HAP-1 (cell line): ENCODE data around the gene SYNGR3.

ENCODE experiments used
- DNase-seq, 2 experiments: peaks; one replicate each; pipeline ENCODE4 v3.0.0-alpha.2; 2016 to 2020; ENCODE audit warnings: low spot score in 2 of 2
- H3K27me3 ChIP-seq: fragments of 250-450 bp; sonication (Bioruptor Pico); 2 replicates; pipeline ENCODE4 v1.5.1; 2020; ENCODE audit warnings: low read depth, mild to moderate bottlenecking, moderate library complexity
- H3K36me3 ChIP-seq: fragments of 250-450 bp; sonication (Bioruptor Pico); replicated peaks from 2 replicates; pipeline ENCODE4 v1.5.1; 2020; ENCODE audit warnings: mild to moderate bottlenecking
- H3K4me1 ChIP-seq: fragments of 250-450 bp; sonication (Bioruptor Pico); 2 replicates; pipeline ENCODE4 v1.5.1; 2020; ENCODE audit warnings: mild to moderate bottlenecking
- H3K4me3 ChIP-seq: fragments of 250-450 bp; sonication (Bioruptor Pico); 2 replicates; pipeline ENCODE4 v1.5.1; 2020; ENCODE audit warnings: mild to moderate bottlenecking, moderate library complexity
- H3K9me3 ChIP-seq: fragments of 250-450 bp; sonication (Bioruptor Pico); 2 replicates; pipeline ENCODE4 v1.5.1; 2020; ENCODE audit warnings: mild to moderate bottlenecking, moderate library complexity
- in situ Hi-C: fragments of 300-500 bp; cut with MboI; formaldehyde crosslinking; loops from 3 replicates; pipeline ENCODE4 v1.14.3; 2020; ENCODE audit warnings: low sequenced_read_pairs, inconsistent platforms, mixed read lengths

Gene SYNGR3

DNA sequence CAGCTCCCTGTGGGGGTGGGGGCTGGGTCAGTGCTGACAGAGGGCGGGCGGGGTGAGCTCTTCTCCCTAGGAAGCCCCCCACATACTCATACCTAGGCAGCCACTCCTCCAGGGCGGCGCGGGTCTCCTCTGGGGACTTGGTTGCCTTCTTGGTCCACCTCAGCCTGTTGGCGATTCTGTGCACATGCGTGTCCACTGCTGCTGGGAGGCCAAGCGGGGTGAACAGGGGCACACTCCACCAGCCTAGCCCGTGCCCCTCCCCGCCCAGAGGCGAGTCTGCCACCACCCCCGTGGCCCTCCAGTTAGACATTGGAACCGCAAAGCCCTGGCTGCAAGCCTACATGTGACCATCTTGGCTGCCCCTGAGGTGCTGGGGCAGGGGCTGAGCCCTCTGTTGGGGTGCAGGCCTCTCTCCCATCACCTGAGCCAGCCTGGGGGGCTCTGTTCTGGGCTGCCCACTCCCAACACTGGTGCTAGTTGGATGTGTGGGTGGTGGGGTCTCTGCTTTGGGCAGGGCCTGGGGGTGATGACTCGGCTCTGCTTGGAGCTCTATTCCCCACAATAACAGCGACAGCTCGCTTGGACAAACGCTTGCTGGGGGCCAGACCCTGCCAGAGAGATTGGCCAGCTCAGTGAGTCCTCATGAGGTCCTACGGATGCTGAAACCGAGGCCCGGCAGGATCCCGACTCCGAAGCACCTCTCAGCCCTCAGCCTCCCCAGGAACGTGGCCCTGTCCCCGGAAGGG is 50.4 kb downstream of the SYNGR3 start:
- no peaks in the 10 kb centered on the region for H3K9me3 ChIP-seq
- no peaks in the 10 kb centered on the region for H3K4me1 ChIP-seq
- in situ Hi-C loops = no loop called here
- no peak for DNase-seq
- H3K36me3 ChIP-seq = peaks cover 6% of the 10 kb centered on the region
- H3K27me3 ChIP-seq = no peaks in the 10 kb centered on the region
- no peak overlapping the region for H3K4me3 ChIP-seq

DNA sequence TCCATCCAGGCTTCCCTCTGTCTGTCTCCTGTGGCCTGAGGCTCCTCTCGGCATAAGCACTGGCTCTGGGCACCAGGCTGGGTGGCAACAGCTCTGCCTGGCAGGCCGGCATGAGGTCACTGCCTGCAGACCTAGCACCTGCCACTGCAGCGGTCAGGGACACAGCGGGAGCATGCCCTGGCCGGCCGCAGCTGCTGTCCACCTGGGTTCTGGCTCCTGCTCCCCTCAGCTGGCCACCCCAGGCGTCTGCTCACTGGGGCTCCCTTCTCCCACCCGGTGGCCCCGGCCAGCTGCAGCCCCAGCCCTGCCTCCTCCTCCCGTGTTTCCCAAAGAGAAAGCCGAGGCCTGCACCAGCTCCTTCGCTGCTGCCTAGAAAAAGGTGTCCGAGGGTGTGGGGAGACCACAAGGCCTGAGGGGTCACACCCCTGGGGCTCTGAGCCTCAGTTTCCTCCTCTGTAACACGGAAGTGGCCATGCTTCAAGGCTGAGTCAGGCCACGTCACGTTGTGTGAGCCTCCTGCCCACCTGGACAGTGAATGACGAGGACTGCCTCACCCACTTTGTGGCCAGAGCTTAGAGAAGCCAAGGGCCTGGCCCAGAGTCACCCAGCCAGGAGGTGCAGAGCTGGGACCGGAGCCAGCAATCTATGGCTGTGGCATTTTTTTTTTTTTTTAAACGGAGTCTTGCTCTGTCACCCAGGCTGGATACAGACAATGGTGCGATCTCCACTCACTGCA is 51.2 kb downstream of the SYNGR3 start:
- in situ Hi-C loops = no loop called here
- no peak for DNase-seq

DNA sequence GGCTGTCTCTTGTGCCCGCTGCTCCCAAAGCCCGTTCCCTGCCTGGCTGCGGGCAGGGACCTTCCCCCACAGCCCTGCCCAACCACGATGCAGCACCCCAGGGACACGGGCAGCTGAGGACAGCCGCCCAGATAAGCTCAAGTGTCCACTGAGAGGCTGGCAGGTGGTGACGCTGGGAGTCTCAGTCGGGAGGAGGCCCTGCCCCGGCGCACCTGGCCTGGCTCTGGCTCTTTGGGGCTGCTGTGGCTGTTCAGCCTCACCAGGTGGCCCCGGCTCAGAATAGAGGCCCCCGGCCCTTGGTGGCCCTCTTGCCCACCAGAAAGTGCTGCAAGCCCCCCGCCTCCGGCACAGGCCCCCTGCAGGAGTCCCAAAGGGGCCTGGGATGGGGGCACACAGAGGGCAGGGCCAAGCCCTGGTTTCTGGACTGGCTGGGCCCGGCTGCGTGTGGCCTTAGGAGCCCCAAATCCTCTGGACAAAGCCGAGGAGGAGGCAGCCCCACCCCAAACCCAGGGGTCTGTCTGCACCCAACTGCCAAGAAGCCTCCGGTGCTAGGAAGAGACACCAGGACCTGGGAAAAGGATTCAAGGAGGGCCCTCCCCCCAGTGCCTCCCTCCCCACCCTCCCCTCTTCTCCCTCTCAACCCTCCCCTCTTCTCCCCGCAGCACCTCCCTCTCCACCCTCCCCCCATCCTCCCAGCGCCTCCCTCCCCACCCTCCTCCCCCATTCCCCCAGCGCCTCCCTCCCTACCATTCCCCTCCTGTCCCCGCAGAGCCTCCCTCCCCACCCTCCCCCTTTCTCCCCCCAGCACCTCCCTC is 52.6 kb downstream of the SYNGR3 start:
- Histone ChIP-seq H3K4me1 (peaks cover 5% of the 10 kb centered on the region; the same call in 1 of the 2 replicates), H3K4me3 (no peak overlapping the region), H3K36me3 (no peaks in the 10 kb centered on the region; the same call in none of the 2 replicates), H3K9me3 (no peaks in the 10 kb centered on the region), H3K27me3 (no peaks in the 10 kb centered on the region)
- DNase-seq = no peak
- in situ Hi-C loops = no loop called here

More for the DNA sequence above, 51.2 kb downstream of the SYNGR3 start:
- H3K9me3 ChIP-seq = no peaks in the 10 kb centered on the region
- H3K4me3 ChIP-seq = no peak overlapping the region
- no peaks in the 10 kb centered on the region for H3K27me3 ChIP-seq
- no peaks in the 10 kb centered on the region for H3K4me1 ChIP-seq
- H3K36me3 ChIP-seq = peaks cover 2% of the 10 kb centered on the region

DNA sequence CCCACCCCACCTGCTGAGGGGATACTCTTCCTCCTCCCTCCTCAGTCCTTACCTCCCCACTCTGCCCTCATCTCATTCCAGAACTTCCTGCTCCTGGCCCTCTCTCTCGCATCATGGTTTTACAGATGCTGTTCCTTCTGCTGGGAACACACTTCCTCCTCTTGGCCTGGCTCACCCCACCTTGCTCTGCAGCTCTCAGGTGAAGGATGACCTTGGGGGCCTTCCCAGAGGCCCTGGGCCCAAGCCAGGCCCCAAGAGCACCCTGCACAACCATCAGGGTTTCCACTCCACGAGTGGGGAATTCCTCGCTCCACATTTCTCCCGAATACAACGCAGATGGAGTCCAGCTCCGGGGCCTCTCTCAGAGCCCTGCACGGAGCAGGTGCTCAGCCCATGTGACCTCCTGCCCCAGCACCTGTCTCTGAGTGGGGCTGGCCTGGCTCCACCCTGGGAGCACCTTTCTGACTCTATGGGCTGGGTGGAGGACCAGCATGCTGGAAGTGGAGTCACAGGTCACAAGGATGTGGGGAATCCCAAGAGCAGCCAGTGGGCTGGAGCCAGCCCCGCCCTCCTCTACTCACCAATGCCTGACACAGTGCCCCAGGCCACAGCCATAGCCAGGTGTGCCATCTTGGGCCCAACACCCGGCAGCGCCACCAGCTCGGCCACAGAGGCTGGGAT is 53.4 kb downstream of the SYNGR3 start:
- Histone ChIP-seq H3K4me1 (peaks cover 5% of the 10 kb centered on the region; the same call in 1 of the 2 replicates), H3K9me3 (no peaks in the 10 kb centered on the region), H3K4me3 (no peak overlapping the region), H3K36me3 (no peaks in the 10 kb centered on the region; the same call in none of the 2 replicates), H3K27me3 (no peaks in the 10 kb centered on the region)
- in situ Hi-C loops = no loop called here
- DNase-seq = no peak
